Body of pancreas (tissue), 4 donors: ENCODE data around the gene SERP1.

Source experiments
- CTCF ChIP-seq, 7 experiments: fragments of 450-650 bp in 4 of 7; fragments of 200-600 bp in 3 of 7; sonication (generic) in 3 of 7; IDR thresholded peaks; one replicate each; pipeline ENCODE4 v1.5.1; 2016 to 2019; ENCODE audit warnings: antibody characterized with exemption in 7 of 7
- POLR2A ChIP-seq, 3 donors: fragments of 450-650 bp; IDR thresholded peaks; one replicate each; pipeline ENCODE4 v1.6.1; 2016; ENCODE audit warnings: antibody characterized with exemption in 3 of 3, mild to moderate bottlenecking in 2 of 3

GRCh38 chr3:150523538-150523937 is 22.8 kb downstream of the SERP1 start:
- TF ChIP-seq CTCF (IDR thresholded peaks at IDR 0.05), result no peak
- no peak for TF ChIP-seq POLR2A (IDR thresholded peaks at IDR 0.05)
